DLD1 (cell line): ENCODE measurements around the gene SMIM28.
"Not testable (repeated sequence)": the region's sequence is repeated elsewhere in the genome, so short reads cannot be mapped to it uniquely, and the experiment has no call there.

Source experiments
- in situ Hi-C: cut with HindIII; loops from 2 replicates; pipeline ENCODE4 v1.10.0; 2017; ENCODE audit warnings: low sequenced_read_pairs

Gene SMIM28

DNA sequence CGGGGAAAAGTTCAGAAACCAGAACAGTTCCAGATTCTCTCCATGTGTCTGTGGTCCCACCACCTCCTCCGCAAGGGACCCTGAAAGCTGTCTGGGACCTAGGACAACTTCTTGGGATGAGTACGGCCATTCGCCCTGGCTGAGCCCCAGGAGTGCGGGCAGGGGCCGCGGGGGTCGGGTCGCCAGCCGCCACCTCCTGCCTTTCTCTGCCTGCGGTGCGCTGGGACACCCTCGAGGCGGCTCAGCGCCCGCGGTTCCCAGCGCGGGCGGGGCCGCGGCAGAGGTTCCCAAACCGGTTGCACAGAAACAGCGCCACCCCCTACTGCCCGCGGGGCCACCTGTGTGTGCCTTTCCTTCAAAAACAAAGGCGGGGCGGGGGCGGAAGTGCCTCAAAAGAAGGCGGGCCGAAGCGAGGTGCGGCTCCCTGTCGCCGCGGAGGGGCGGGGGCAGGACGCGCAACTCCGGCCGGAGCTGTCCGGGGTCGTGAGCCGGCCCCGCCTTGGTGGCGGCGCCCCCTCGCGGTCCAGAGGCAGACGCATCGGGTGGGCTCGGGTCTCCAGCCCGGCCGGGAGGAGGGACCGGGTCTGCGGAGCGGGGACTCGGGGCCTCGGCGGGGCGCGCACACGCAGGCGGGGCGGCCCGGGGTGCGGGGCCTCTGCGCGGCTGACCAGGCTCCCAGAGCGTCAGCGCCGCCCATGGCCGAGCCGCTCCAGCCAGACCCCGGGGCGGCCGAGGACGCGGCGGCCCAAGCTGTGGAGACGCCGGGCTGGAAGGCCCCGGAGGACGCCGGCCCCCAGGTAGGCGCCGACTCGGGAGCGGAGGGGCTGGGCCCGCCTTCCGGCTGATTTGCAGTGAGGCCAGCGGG is 26.3 kb downstream of the SMIM28 start, which contains the start of gene HEBP2:
TSS of gene HEBP2 (plus strand) at position 423 of the 865 bp plus-strand sequence. CDS start at position 696, 273 bp downstream.
- in situ Hi-C loops: no loop called here

DNA sequence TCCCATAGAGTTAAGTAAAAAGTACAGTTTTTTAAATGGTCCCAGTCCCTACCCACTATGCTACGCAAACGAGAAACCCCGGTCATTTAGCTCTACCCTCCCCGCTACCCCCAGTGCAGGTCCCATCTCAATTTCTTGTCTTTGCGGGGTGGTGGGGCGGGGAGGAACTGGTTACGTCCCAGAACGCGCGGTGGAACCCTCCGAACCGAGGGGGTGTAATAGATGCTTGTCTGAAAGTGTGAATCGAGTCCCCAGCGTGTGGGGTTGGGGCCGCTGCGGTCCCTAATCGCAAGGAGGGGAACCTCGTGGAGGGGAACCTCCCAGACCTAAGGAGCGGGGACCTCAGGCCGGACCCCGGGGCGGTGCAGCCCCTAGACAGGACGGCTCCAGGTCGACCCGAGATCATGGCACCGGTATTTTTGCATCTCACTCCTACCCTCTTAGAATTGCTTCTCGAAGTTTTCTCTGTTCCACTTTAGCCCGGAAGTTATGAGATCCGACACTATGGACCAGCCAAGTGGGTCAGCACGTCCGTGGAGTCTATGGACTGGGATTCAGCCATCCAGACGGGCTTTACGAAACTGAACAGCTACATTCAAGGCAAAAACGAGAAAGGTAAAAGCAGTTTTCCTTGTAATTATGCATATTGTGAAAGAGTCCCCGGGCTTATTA is 27.1 kb downstream of the SMIM28 start:
- in situ Hi-C loops: no loop called here

DNA sequence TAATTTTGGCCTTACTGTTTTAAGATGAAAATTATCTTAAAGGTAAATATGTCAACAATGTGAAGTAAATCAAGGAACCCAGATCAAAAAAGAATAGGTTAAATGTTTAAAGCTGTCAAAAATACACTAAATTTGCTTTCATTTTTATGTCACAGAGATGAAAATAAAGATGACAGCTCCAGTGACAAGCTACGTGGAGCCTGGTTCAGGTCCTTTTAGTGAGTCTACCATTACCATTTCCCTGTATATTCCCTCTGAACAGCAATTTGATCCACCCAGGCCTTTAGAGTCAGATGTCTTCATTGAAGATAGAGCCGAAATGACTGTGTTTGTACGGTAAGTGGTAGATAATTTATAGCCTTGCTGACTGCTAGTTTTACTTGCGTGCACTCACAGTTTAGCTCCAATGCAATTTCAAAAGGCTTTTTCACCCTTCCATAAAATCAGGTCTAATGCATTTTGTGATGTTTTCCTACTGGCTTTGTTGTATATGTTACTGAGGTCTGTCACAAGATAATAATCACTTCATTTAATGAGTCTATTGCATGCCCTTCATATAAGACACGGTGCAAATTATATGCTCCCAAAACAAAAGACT is 28.2 kb downstream of the SMIM28 start:
- in situ Hi-C loops: no loop called here

DNA sequence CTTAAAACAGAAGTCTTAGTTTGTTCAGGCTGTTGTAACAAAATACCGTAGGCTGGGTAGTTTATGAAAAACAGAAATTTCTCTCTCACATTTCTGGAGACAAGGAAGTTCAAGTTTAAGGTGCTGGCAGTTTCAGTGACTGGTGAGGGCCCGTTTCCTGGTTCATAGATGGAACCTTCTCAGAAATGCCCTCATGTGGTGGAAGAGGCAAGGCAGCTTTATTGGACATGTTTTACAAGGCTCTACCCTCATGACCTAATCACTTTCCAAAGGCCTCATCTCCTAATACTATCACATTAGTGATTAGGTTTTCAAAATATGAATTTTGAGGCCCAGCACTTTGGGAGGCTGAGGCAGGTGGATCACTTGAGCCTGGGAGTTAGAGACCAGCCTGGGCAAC is 28.7 kb downstream of the SMIM28 start:
- in situ Hi-C loops: no loop called here

DNA sequence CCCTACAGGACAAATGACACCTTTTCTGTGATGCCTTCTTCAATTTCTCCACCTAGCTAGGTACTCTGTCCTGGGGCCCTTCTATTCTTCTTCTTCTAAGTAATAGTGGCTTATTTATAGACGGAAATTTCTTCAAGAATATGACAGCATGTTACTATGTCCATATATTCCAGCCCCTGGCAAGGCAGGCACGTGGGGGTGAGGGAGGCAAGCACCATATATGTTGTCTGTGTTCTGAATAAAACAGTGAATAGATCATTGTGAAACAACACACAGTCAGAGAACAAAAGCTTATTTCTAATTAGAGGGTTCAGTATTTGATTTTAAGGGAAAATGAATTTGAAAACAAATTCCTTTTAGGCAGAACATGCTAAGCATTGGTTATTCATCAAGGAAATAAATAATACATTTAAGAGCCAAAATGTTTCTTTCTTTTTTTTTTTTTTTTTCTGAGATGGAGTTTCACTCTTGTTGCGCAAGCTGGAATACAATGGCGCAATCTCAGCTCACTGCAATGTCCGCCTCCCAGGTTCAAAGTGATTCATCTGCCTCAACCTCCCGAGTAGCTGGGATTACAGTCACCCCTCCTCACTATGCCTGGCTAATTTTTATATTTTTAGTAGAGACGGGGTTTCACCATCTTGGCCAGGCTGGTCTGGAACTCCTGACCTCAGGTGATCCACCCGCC is 32.5 kb downstream of the SMIM28 start:
- in situ Hi-C loops: no loop called here

DNA sequence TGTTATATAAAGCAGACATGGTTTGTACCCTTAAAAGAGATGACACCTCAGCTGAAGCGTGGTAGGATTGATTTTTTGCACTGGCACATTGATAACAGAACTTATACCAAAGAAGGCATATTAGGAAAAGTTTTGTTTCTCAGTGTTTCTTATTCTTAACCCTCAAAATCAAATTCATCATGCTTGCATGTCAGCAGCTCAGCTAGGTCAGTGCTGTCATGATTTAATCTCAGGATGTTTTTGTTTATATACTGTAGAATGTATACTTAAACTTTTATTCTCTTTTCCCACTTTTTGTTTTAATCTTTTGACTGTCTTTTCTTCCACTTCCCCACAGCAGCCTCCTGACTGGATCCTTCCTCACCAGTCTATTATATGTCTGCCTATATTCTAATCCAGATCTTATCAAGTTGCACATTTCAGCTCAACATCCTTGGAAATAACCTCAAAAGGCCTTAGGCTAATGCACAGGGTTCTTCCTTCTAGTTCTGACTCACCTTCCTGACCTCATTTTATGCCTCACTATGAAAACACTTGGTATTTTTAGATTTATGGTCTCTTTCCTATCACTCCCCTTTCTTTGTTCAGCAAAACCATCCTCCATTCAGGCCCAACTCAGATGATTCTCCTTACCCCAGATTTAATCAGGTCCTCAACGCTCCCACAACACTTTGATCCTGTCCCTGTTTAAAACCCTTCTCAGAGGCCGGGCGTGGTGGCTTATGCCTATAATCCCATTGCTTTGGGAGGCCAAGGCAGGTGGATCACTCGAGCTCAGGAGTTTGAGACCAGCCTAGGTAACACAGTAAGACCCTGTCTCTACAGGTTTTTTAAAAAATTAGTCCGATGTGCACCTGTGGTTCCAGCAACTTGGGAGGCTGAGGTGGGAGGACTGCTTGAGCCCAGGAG is 33.5 kb downstream of the SMIM28 start:
- in situ Hi-C loops: no loop called here

DNA sequence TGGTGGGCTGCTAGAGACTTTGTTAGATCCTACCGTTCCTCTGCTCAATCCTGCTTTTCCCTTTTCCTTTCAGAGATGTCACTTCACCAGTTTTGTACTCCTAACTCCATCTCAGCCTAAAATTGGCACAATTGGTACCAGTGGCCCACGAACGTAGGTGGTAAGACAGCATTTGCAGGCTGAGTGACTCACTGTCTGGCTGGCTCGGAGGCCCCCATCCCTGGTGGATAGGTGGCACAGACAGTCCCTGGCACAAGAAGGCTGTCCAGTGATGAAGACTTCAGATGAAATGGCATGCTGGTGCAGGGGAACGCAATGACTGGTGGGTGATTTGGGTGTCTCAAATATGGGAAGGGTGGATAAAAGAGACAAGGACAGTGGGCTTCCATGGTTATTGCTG is 37.4 kb downstream of the SMIM28 start:
- in situ Hi-C loops: no loop called here

DNA sequence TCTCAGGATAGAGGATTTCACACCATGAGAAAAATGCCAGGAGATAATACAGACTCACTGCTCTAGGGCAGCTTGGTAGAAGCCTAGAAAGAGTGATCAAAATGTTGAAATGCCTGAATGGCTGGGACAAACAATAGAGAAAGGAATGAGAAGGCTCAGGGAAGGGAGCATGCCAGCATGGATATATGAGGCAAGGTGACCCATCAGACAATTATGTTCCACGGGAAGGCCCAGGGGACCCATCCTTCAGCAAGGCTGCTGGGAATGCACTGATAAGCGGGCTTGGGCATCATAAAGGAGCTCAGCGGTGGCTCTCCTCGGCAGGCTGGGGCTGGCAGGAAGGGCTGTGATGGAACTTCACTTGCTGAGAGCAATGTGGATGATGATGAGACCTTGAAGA is 38.5 kb downstream of the SMIM28 start:
- in situ Hi-C loops: no loop called here

DNA sequence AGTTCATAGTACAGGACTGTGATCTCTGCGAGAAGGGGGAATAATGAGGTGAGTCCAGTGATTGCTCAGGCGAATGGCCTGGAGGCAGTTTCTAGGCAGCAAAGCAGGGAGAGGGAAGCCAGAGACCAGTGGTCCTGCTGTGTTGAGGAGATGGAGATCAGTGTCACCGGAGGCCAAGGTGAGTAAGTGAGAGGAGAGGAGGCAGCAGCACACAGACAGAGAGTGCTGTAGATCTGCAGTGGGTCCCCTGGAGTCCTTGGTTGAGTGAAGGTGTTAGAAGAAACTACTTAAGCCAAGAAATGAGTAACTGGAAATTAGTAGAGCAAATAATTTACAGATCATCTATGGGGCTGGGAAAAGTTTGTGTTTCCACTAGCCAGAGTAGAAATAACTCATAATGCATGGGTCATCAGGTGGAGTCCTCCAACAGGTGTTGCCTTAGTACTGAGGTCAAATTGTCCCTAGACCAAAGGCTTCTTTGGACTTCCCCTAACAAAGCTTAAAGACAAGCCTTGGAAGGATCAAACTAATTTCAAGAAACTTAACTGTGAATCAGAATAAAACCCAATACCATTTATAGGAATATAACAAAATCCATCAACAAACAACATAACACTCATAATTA is 39.9 kb downstream of the SMIM28 start:
- in situ Hi-C loops: no loop called here

DNA sequence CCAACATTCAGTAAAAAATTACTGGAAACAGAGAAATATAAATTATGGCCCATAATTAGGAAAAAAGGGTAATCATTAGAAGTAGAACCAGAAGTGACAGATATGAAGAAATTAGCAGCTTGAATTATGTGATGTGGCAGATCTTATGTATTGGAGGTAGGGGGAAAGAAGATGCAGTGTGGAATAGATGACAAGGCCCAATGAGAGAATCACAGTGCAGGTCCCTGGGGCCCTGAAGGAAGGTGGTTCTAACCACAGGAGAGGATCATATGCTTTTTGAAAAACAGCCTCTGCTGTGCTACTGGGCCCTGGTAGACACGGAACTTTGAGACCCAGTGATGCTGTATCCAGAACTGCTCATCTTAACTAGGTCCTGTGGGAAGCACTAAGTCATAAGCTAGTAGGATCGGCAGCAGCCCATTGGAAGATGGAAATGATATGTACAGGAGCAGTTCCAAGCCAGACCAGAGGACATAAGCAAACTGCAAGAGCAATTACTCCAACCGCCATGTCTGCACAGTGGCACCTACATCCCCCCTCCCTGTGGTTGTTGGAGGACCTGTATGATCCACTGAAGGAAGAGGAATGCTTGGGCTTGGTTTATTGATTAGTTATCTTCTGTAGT is 40.5 kb downstream of the SMIM28 start:
- in situ Hi-C loops: no loop called here

DNA sequence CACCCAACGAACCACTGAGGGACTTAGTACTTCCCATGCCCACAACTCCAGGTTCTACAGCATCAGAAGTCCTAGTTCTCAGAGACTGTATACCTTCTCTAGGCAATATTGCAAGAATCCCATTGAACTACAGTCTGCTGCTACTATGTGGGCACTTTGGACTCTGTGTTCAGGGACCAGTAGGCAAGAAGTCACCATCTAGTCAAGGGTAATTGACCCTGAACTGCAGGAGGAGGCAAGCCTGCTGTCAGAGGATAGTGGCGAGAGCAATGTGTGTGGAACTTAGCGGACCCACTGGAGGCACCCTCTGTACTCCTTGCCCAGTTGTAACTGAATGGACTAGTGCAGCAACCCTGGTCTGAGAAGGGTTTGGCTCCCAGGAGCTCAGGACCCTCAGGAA is 42.1 kb downstream of the SMIM28 start:
- in situ Hi-C loops: no loop called here

DNA sequence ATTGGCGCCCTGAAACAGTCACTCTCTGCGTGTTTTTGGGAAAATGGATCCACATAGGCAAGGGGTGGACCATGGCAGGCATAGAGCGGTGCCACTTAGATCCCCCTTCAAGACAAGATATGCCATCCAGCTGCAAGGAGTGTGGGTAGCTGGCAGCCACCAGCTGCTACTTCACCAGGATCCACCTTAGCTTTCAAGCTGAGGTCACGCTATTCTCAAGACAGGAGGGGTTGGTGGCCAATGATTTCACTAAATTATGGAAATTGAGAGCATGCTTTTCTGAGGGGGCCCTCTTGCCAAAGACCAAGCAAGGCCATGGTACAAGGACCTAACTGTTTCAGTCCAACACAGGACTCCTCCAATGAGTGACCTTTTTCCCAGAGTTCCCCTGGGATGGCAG is 42.7 kb downstream of the SMIM28 start:
- in situ Hi-C loops: no loop called here

DNA sequence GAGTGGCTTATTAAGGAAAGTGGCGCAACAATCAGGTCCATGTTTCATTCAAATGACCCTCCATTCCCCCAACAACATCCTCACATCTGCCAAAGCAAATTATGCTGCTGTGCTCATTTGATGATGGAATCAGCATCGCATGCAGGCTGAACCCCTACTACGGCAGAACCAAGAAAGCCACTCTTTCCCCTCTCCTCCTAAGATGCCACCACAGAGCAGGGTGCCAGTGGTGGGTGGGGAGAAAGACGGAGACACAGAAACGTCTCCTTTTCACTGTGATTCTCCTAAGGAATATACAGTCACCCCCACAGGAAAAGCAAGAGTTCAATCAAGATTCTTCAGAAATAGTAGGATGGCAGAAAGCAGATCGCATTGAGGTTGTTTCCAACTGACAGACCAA is 43.4 kb downstream of the SMIM28 start:
- in situ Hi-C loops: no loop called here

DNA sequence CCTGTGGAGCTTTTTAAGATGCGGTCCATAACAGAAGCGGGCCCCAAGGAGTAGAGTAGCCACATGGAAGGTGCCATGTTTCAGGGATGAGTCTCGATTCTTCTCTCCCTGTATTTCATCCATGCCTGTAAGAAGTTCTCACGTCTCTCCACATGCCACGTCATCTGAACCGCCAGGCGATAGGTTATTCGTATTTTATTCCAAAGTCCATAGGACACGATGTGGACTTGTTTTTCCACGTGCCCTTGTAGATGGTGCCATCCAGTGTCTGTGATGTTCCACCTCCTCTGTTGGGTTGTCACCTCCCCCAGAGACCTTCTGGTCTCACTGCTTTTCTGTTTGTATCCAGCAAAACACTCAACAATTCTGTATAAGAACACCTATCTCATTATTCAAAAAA is 43.9 kb downstream of the SMIM28 start:
- in situ Hi-C loops: no loop called here

DNA sequence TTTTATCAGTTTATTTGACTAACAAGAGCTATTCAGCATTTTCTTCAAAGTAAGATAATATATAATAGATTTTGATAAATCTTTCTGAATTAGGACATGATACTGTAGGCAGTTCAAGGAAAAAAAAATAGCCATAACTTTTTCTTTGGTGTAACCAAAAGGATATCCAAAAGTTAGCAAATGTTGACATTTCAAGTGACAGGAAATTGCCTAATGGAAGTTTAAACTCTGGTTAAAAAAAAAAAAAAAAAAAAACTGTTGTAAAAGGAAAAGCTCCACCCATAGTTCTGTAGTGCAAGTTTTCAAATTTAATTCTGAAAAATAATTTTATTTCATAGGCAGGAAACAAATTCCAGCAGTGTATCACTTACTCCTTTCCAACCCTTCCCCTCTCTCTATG is 45.2 kb downstream of the SMIM28 start:
- in situ Hi-C loops: no loop called here

DNA sequence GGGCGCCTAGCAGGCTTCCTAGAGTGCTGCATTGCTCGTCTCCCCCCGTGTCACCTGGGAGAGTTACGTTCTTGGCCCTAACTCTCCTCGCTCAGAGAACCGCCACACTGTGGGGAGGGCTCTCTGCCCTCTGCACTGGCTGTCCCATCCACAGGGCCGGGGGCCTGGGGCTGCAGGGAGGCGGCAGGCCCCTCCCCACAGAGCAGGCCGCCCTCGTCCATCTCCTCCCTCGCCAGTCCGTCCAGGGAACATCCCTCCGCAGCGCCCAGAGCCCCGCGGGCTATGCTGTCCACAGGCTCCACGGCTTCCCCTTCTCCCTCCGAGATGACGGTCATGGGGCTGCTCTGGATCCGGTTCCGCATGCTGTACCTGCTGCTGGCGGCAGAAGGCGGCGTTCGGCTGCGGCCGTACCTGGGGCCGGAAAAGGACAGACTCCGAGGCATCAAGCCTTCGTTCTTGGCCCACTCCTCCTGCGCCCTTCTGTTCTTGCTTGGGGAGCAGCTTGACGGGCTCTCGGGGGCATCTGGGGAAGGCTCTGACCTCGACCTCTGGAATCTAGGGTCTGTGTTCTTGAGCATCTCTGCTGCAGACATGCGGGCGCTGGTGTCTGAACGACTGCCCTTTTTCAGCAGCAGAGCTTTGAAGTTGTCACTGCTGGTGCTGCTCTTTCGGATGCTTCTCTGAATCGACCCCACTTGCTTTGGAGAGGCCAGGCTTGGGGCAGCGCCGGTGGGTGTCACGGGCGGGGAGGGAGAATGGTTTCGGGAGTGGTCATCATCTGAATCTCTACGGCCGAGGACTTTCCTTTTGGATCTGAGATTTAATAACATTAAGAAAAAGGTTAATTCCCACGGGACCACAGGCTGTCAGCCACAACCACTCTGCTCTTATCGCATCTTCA is 46.5 kb downstream of the SMIM28 start:
- in situ Hi-C loops: no loop called here

DNA sequence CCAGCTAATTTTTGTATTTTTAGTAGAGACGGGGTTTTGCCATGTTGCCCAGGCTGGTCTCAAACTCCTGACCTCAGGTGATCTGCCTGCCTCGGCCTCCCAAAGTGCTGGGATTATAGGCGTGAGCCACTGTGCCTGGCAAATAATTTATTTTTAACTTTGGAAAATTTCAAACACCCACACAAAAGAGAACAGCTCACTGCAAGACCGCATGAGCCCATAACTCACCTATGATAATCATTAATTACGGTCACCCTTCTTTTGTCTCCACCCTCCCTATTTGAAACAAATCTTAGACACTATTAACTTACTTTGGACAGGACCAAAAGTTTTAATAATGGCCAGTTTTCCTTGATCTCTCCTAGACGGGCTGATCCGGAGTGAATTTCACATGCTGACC is 47.6 kb downstream of the SMIM28 start:
- in situ Hi-C loops: not testable (repeated sequence)

DNA sequence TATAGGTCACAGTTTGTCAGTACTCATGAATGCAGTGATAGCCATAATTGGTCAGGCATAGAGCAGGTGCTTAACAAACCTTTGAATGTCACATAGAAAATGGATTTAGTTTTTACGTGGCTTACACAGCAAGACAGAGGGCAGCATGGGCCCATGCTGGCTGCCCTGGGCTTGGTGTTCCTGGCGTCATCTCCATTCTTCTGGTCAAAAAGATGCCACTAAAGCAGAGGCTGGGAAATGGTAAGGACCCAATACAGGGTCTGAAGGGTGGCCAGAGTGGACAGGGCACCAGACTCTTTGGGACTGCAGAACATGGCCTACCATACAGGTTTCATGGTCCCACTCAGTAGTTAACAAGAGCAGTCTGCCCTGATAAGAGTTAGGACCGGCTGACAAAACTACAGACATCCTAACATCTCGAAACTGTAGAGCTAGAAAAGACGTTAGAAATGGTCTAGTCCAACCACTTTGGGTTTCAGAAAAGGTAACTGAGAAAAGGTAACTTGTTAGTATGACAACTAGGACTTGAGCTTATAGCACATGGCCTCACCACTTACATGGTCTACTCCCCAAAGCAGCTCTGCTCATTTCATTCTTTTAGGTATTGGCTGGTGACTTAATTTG is 48.9 kb downstream of the SMIM28 start:
- in situ Hi-C loops: no loop called here
